ENCODE results near the gene DUSP22. TPM values are rescaled to one million over a fixed set of nuclear protein-coding genes. Genes with fewer than 3 reads are reported as not detected.

DUSP22 gene
- polyA plus RNA-seq, 2 of the 4 experiments (the other 2 are of a cell fraction): 6.2 to 11.3 TPM

DNA sequence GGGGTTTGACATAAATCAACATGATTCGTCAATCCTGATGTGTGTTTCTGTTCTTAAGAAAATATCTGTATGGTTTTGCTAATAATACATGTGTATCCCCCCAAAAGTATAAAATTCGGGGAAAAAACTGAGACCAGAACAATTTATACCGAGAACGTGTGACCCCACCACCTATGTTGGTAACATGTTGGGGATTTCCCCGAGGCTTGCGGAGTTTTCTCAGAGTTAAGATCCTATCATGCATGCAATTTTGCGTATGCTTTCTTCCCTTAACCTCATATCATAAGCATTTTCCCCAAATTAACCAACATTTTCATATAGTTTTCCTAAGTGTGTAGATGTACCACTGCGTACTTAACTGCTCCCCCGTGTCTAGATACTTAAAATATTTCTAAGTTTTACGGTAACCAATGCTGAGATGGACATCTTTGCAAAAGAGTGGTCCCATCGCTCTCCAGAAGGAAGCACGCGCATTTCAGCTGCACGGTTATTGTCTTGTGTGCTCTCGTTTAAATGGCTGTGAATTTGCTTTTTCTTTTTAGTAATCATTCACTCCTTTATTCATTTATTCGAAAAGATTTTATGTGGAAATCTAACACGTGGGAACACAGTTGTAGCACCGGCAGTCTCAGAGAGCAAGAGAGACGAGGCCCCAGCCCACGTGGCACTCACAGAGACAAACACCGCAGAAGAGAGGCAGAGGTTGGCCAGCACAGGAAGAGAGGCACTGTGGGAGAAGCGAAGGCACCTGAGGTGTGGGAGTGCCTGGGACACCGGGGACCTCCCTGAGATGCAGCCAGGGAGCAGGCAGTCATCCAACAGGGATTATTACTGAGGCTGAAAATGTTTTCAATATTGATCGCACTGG, 86.0 kb downstream of the DUSP22 start:
- no peak overlapping the region for H3K4me3 ChIP-seq
- no peak overlapping the region for H3K4me2 ChIP-seq
- ATAC-seq (no peak), DNase-seq (ENCODE audit: low read depth in 1 of 2, low spot score in 1 of 2) (no peak), FAIRE-seq (no peak)
- no peaks in the 10 kb centered on the region for H3K4me1 ChIP-seq
- WGBS (ENCODE audit: missing lambda C conversion rate): 75% methylated on average over 23 of the region's 24 CpGs
- no peak overlapping the region for H3K27ac ChIP-seq
- ChIA-PET CTCF (no interaction called here), POLR2A (no interaction called here)
- no peaks in the 10 kb centered on the region for H3K9me3 ChIP-seq
- TF ChIP-seq SMC3 (IDR thresholded peaks at IDR 0.05) (no peak), NFE2L2 (conservative IDR thresholded peaks at IDR 0.05; ENCODE audit: low read length) (no peak), HEYL (CRISPR knock-in tag; IDR thresholded peaks at IDR 0.05) (no peak), HOXB5 (CRISPR knock-in tag; IDR thresholded peaks at IDR 0.05) (no peak), RNF2 (IDR thresholded peaks at IDR 0.05; ENCODE audit: borderline replicate concordance, low read depth) (no peak), CHD2 (IDR thresholded peaks at IDR 0.05; ENCODE audit: low read length, partially characterized antibody) (no peak), FOXS1 (CRISPR knock-in tag; IDR thresholded peaks at IDR 0.05) (no peak), CHD4 (IDR thresholded peaks at IDR 0.05; ENCODE audit: borderline replicate concordance) (no peak), ZSCAN20 (CRISPR knock-in tag; IDR thresholded peaks at IDR 0.05) (no peak), ZC3H11A (IDR thresholded peaks at IDR 0.05) (no peak), JUN (IDR thresholded peaks at IDR 0.05) (no peak), NPAS2 (CRISPR knock-in tag; IDR thresholded peaks at IDR 0.05; ENCODE audit: borderline replicate concordance) (no peak), HOXB13 (CRISPR knock-in tag; IDR thresholded peaks at IDR 0.05; ENCODE audit: low read depth) (no peak), RARB (CRISPR knock-in tag; IDR thresholded peaks at IDR 0.05) (no peak), ESRRA (IDR thresholded peaks at IDR 0.05; ENCODE audit: borderline replicate concordance, low read length) (no peak), FOSB (CRISPR knock-in tag; IDR thresholded peaks at IDR 0.05) (no peak), RFX5 (IDR thresholded peaks at IDR 0.05) (no peak)
- TF ChIP-seq, protein P1, sequence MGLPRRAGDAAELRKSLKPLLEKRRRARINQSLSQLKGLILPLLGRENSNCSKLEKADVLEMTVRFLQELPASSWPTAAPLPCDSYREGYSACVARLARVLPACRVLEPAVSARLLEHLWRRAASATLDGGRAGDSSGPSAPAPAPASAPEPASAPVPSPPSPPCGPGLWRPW (IDR thresholded peaks at IDR 0.05): no peak
- TF ChIP-seq, protein P2, sequence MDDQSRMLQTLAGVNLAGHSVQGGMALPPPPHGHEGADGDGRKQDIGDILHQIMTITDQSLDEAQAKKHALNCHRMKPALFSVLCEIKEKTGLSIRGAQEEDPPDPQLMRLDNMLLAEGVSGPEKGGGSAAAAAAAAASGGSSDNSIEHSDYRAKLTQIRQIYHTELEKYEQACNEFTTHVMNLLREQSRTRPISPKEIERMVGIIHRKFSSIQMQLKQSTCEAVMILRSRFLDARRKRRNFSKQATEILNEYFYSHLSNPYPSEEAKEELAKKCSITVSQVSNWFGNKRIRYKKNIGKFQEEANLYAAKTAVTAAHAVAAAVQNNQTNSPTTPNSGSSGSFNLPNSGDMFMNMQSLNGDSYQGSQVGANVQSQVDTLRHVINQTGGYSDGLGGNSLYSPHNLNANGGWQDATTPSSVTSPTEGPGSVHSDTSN (IDR thresholded peaks at IDR 0.05): no peak

- FAIRE-seq: no peak
- Histone ChIP-seq H3K27ac (no peak overlapping the region), H3K9me3 (no peaks in the 10 kb centered on the region), H3K4me1 (no peaks in the 10 kb centered on the region), H3K4me2 (no peak overlapping the region), H3K4me3 (no peak overlapping the region)
- no peak for ATAC-seq
- no CpG with 5 or more reads among the region's 11 CpGs for WGBS (ENCODE audit: missing lambda C conversion rate)
- POLR2A ChIA-PET: no interaction called here
- no peak for TF ChIP-seq KDM5A (IDR thresholded peaks at IDR 0.05)
- TF ChIP-seq HOXA7 (CRISPR knock-in tag; IDR thresholded peaks at IDR 0.05): no peak
- no peak for TF ChIP-seq JUNB (IDR thresholded peaks at IDR 0.05)
- no peak for TF ChIP-seq MAX (IDR thresholded peaks at IDR 0.05)
- no peak for TF ChIP-seq EP300 (IDR thresholded peaks at IDR 0.05)
- no peak for TF ChIP-seq RFX5 (IDR thresholded peaks at IDR 0.05)
- TF ChIP-seq NR3C1 (IDR thresholded peaks at IDR 0.05): no peak
- no peak for TF ChIP-seq ZSCAN20 (CRISPR knock-in tag; IDR thresholded peaks at IDR 0.05)
- TF ChIP-seq MAZ (IDR thresholded peaks at IDR 0.05; ENCODE audit: borderline replicate concordance, low read depth, low read length): no peak
- no peak for TF ChIP-seq HDAC2 (IDR thresholded peaks at IDR 0.05)
- no peak for TF ChIP-seq ZNF302 (CRISPR knock-in tag; IDR thresholded peaks at IDR 0.05)
- TF ChIP-seq EHMT2 (IDR thresholded peaks at IDR 0.05; ENCODE audit: low read depth): no peak
- no peak for TF ChIP-seq CEBPB (IDR thresholded peaks at IDR 0.05)
- TF ChIP-seq KDM1A (IDR thresholded peaks at IDR 0.05; ENCODE audit: low read depth): no peak
- CTCF ChIA-PET: no interaction called here
- no peak for DNase-seq (ENCODE audit: low read depth in 1 of 2, low spot score in 1 of 2)
Measured at GRCh38 chr6:378958-379409, 86.7 kb downstream of the DUSP22 start.
